Effector CD8-positive, alpha-beta T cell (primary cell): ENCODE results near the gene FOXI1.
A peak's percentile ranks its signal among the peaks of the same experiment; 100 is the strongest.
"Not testable (repeated sequence)": the region's sequence is repeated elsewhere in the genome, so short reads cannot be mapped to it uniquely, and the experiment has no call there.

Experiments
- DNase-seq: peaks from one replicate; lab custom pipeline; 2025; lab: John Stamatoyannopoulos, UW

Gene FOXI1

GRCh38 chr5:170092455-170093101 is 13.1 kb upstream of the FOXI1 start:
- DNase-seq = no peak

- not testable (repeated sequence) for DNase-seq
Observed at GRCh38 chr5:170094329-170094728, 11.4 kb upstream of the FOXI1 start.

- no peak for DNase-seq
Observed at GRCh38 chr5:170095646-170096045, 10.1 kb upstream of the FOXI1 start.

GRCh38 chr5:170097934-170098333 is 7.8 kb upstream of the FOXI1 start:
- DNase-seq = no peak

GRCh38 chr5:170100066-170100943 is 5.4 kb upstream of the FOXI1 start:
- DNase-seq = peak; percentile 61

- DNase-seq = no peak
Observed at GRCh38 chr5:170103447-170103846, 2.2 kb upstream of the FOXI1 start.

GRCh38 chr5:170104299-170104698 is 1.4 kb upstream of the FOXI1 start:
- no peak for DNase-seq

- no peak for DNase-seq
Observed at GRCh38 chr5:170104710-170105109, 987 bp upstream of the FOXI1 start.

GRCh38 chr5:170107674-170108073 is 2.0 kb downstream of the FOXI1 start:
- no peak for DNase-seq

- no peak for DNase-seq
Observed at GRCh38 chr5:170108266-170108785, 2.6 kb downstream of the FOXI1 start.

GRCh38 chr5:170109059-170110031 is 3.6 kb downstream of the FOXI1 start:
- no peak for DNase-seq

- no peak for DNase-seq
Observed at GRCh38 chr5:170110403-170111087, 4.8 kb downstream of the FOXI1 start.

- DNase-seq = no peak
Observed at GRCh38 chr5:170111088-170111785, 5.5 kb downstream of the FOXI1 start.

GRCh38 chr5:170112876-170113521 is 7.3 kb downstream of the FOXI1 start:
- no peak for DNase-seq

- no peak for DNase-seq
Observed at GRCh38 chr5:170113522-170113900, 7.8 kb downstream of the FOXI1 start.

- no peak for DNase-seq
Observed at GRCh38 chr5:170114271-170114670, 8.6 kb downstream of the FOXI1 start.

- DNase-seq = no peak
Observed at GRCh38 chr5:170115925-170116324, 10.2 kb downstream of the FOXI1 start.

- DNase-seq = no peak
Observed at GRCh38 chr5:170117736-170118135, 12.0 kb downstream of the FOXI1 start.

- DNase-seq = no peak
Observed at GRCh38 chr5:170120576-170120975, 14.9 kb downstream of the FOXI1 start.

GRCh38 chr5:170121321-170121720 is 15.6 kb downstream of the FOXI1 start:
- DNase-seq = no peak
